Measurements from ENCODE around the gene PAX7. TPM values are rescaled to one million over a fixed set of nuclear protein-coding genes. Genes with fewer than 3 reads are reported as not detected.

Gene PAX7
- total and polyA plus RNA-seq, 4 donors = 0.03 TPM; not detected in 3

GRCh38 chr1:18761948-18762840, 131.5 kb downstream of the PAX7 start:
- Histone ChIP-seq H3K27ac (ENCODE audit: low read depth in 1 of 2, low read length in 1 of 2) (no peak overlapping the region), H3K4me3 (no peak overlapping the region), H3K4me1 (ENCODE audit: control insufficient read depth in 5 of 5, insufficient read depth in 5 of 5, low read length in 5 of 5) (no peaks in the 10 kb centered on the region), H3K9ac (ENCODE audit: insufficient read depth in 1 of 2, low read length in 2 of 2) (no peak overlapping the region), H3K27me3 (ENCODE audit: control insufficient read depth in 3 of 3, insufficient read depth in 3 of 3, low read length in 2 of 3) (peaks cover 0 to 19% (median 0%) of the 10 kb centered on the region in 3 donors), H3K9me3 (ENCODE audit: control insufficient read depth in 4 of 4, insufficient read depth in 3 of 4, low read length in 3 of 4) (peaks cover 0 to 4% (median 0%) of the 10 kb centered on the region in 4 donors), H3K36me3 (ENCODE audit: control insufficient read depth in 4 of 4, insufficient read depth in 4 of 4, low read length in 4 of 4) (no peaks in the 10 kb centered on the region)
- DNase-seq = peak in 2 of 3 donors; percentile 13 to 21
- TF ChIP-seq CTCF (IDR thresholded peaks at IDR 0.05; ENCODE audit: control extremely low read depth, extremely low read depth) = no peak
- 68 to 71% methylated on average over 14 of the region's 14 CpGs for WGBS, 2 donors
- ATAC-seq (ENCODE audit: insufficient read depth, low FRiP score) = no peak

GRCh38 chr1:18764362-18764761, 133.7 kb downstream of the PAX7 start:
- H3K9me3 ChIP-seq (ENCODE audit: control insufficient read depth in 4 of 4, insufficient read depth in 3 of 4, low read length in 3 of 4) = peaks cover 0 to 3% (median 0%) of the 10 kb centered on the region in 4 donors
- no peak overlapping the region for H3K4me3 ChIP-seq
- no peak for ATAC-seq (ENCODE audit: insufficient read depth, low FRiP score)
- no peak for DNase-seq
- H3K27ac ChIP-seq (ENCODE audit: low read depth in 1 of 2, low read length in 1 of 2) = no peak overlapping the region
- 47 to 54% methylated on average over 7 of the region's 7 CpGs for WGBS, 2 donors
- TF ChIP-seq CTCF (IDR thresholded peaks at IDR 0.05; ENCODE audit: control extremely low read depth, extremely low read depth) = no peak
- H3K27me3 ChIP-seq (ENCODE audit: control insufficient read depth in 3 of 3, insufficient read depth in 3 of 3, low read length in 2 of 3) = peaks cover 0 to 32% (median 8%) of the 10 kb centered on the region in 3 donors
- no peak overlapping the region for H3K9ac ChIP-seq (ENCODE audit: insufficient read depth in 1 of 2, low read length in 2 of 2)
- no peaks in the 10 kb centered on the region for H3K4me1 ChIP-seq (ENCODE audit: control insufficient read depth in 5 of 5, insufficient read depth in 5 of 5, low read length in 5 of 5)
- no peaks in the 10 kb centered on the region for H3K36me3 ChIP-seq (ENCODE audit: control insufficient read depth in 4 of 4, insufficient read depth in 4 of 4, low read length in 4 of 4)

- H3K27me3 ChIP-seq (ENCODE audit: control insufficient read depth in 3 of 3, insufficient read depth in 3 of 3, low read length in 2 of 3) = peaks cover 0 to 42% (median 12%) of the 10 kb centered on the region in 3 donors
- TF ChIP-seq CTCF (IDR thresholded peaks at IDR 0.05; ENCODE audit: control extremely low read depth, extremely low read depth) = no peak
- H3K4me1 ChIP-seq (ENCODE audit: control insufficient read depth in 5 of 5, insufficient read depth in 5 of 5, low read length in 5 of 5) = no peaks in the 10 kb centered on the region
- DNase-seq = no peak
- no peak for ATAC-seq (ENCODE audit: insufficient read depth, low FRiP score)
- no peaks in the 10 kb centered on the region for H3K36me3 ChIP-seq (ENCODE audit: control insufficient read depth in 4 of 4, insufficient read depth in 4 of 4, low read length in 4 of 4)
- H3K4me3 ChIP-seq = no peak overlapping the region
- peaks cover 0 to 7% (median 0%) of the 10 kb centered on the region in 4 donors for H3K9me3 ChIP-seq (ENCODE audit: control insufficient read depth in 4 of 4, insufficient read depth in 3 of 4, low read length in 3 of 4)
- 79 to 82% methylated on average over 7 of the region's 7 CpGs for WGBS, 2 donors
- H3K27ac ChIP-seq (ENCODE audit: low read depth in 1 of 2, low read length in 1 of 2) = no peak overlapping the region
- H3K9ac ChIP-seq (ENCODE audit: insufficient read depth in 1 of 2, low read length in 2 of 2) = no peak overlapping the region
Measured at GRCh38 chr1:18765725-18766124, 135.1 kb downstream of the PAX7 start.
